Upper lobe of left lung (tissue), 6 donors: Measurements from ENCODE around the gene RIGI. TPM values are rescaled to one million over a fixed set of nuclear protein-coding genes. Genes with fewer than 3 reads are reported as not detected.
"Not testable (repeated sequence)": the region's sequence is repeated elsewhere in the genome, so short reads cannot be mapped to it uniquely, and the experiment has no call there.

ENCODE experiments used
- ATAC-seq, 2 donors: fragments of 200-7000 bp; cut with Tn5 transposase; one replicate each; pipeline ENCODE4 v1.9.1; 2022; ENCODE audit warnings: mild to moderate bottlenecking in 2 of 2, moderate library complexity in 2 of 2; ENCODE audit not compliant: low FRiP score in 2 of 2
- DNase-seq, 2 donors: peaks; one replicate each; pipeline ENCODE4 v3.0.0-alpha.2; 2019 to 2020
- H3K27ac ChIP-seq, 4 donors: fragments of 200-600 bp; sonication (generic); one replicate each; pipeline ENCODE4 v1.5.1; 2016 to 2019
- H3K27me3 ChIP-seq, 4 donors: fragments of 200-600 bp; sonication (generic); one replicate each; pipeline ENCODE4 v1.5.1; 2017 to 2019
- H3K36me3 ChIP-seq, 4 donors: fragments of 200-600 bp; sonication (generic); one replicate each; pipeline ENCODE4 v1.5.1; 2016 to 2019
- H3K4me1 ChIP-seq, 4 donors: fragments of 200-600 bp; sonication (generic); one replicate each; pipeline ENCODE4 v1.5.1; 2018 to 2019
- H3K4me3 ChIP-seq, 4 donors: fragments of 200-600 bp; sonication (generic); one replicate each; pipeline ENCODE4 v1.5.1; 2017 to 2019; ENCODE audit warnings: mild to moderate bottlenecking in 2 of 4, moderate library complexity in 1 of 4
- H3K9me3 ChIP-seq, 4 donors: fragments of 200-600 bp; sonication (generic); one replicate each; pipeline ENCODE4 v1.5.1; 2018 to 2019
- CTCF ChIP-seq, 6 experiments: fragments of 450-650 bp in 4 of 6; fragments of 200-600 bp in 2 of 6; sonication (generic) in 2 of 6; IDR thresholded peaks; one replicate each; pipeline ENCODE4 v1.5.1; 2016 to 2019; ENCODE audit warnings: antibody characterized with exemption in 6 of 6
- EP300 ChIP-seq, 4 donors: sonication (generic); formaldehyde crosslinking; IDR thresholded peaks; one replicate each; pipeline ENCODE4 v1.5.1; 2017; ENCODE audit warnings: antibody characterized with exemption in 4 of 4, control low read depth in 2 of 4
- POLR2A ChIP-seq, 4 donors: fragments of 450-650 bp; IDR thresholded peaks; one replicate each; pipeline ENCODE4 v1.5.1; 2016 to 2017; ENCODE audit warnings: antibody characterized with exemption in 4 of 4, mild to moderate bottlenecking in 2 of 4
- POLR2AphosphoS5 ChIP-seq, 2 donors: sonication (generic); formaldehyde crosslinking; IDR thresholded peaks; one replicate each; pipeline ENCODE4 v1.5.1; 2017; ENCODE audit warnings: antibody characterized with exemption in 2 of 2
- WGBS, 2 donors: methylation state at CpG; one replicate each; pipeline ENCODE4 v1.1.5; 2017 to 2018; 5-methylcytosine and 5-hydroxymethylcytosine counted together
- total RNA-seq, 6 donors: library from RNA; depleted of rRNA in 4 of 6; stranded (reverse); fragments of >200 nt in 4 of 6; gene quantifications; one replicate each; pipeline versions ENCODE4 v1.1.0 to v1.2.1, GENCODE V29; 2016 to 2021
- donor health status: DM: no; HTN: no; CAD: no; lungs with moderate emphysema.
- donor health status: DM: no; HTN: yes; CAD: no; lungs with severe emphysema.

RIGI gene
- total RNA-seq, 6 donors from 2014 or later, result 7.8 to 24.1 (median 15.3) TPM

DNA sequence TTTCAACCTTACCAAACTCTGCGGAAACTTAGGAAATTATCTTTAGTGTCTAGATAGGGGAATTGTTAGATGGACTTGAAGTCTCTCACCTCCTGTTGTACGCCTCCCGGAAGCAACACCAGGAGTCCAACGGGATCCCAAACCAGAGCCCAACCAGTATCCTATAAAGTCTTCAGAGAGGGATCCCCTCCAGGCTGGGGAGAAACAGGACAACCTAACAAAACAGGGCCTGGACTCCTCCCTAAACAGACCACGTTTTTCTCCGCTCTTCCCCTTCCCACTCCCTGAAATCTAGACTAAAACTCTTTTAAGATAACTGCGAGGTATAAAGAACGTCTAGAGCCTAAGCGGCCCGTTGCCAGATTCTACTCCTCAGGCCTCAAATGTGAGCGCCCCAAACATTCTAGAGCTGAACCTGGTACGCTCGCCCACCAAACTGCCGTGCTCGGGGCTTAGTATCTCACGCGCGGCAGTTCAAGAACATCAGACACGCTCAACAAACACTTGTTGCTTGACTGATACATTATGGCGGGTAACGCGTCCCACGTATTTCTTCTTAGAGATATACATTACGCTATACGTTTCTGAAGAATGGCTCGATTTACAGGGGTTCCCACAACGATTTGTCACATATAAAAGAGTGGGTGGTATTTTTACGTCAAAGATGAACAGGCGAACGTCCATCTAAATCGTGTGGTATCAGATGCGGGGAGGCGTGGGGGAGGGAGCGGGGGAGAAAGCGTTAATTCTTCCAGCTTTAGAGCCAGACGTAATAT lies 25.5 kb upstream of the RIGI start:
- Histone ChIP-seq H3K4me1 (peaks cover 17 to 29% (median 22%) of the 10 kb centered on the region in 4 donors), H3K27ac (peak overlapping the region; percentile 91 to 98 (median 94)), H3K4me3 (peak overlapping the region; percentile 59 to 81 (median 74)), H3K9me3 (no peaks in the 10 kb centered on the region), H3K27me3 (no peaks in the 10 kb centered on the region), H3K36me3 (no peaks in the 10 kb centered on the region)
- WGBS, 2 donors, result 0 to 1% methylated on average over 36 of the region's 36 CpGs
- no peak for TF ChIP-seq CTCF (IDR thresholded peaks at IDR 0.05)
- peak in 1 of 4 donors; percentile 8 for TF ChIP-seq POLR2A (IDR thresholded peaks at IDR 0.05)
- no peak for TF ChIP-seq POLR2AphosphoS5 (IDR thresholded peaks at IDR 0.05)
- DNase-seq (peak in 1 of 2 donors; percentile 52), ATAC-seq (peak; percentile 39 to 65)

GRCh38 chr9:32550562-32551275 lies 24.7 kb upstream of the RIGI start:
- 0 to 1% methylated on average over 22 to 28 of the region's 75 CpGs for WGBS, 2 donors

DNA sequence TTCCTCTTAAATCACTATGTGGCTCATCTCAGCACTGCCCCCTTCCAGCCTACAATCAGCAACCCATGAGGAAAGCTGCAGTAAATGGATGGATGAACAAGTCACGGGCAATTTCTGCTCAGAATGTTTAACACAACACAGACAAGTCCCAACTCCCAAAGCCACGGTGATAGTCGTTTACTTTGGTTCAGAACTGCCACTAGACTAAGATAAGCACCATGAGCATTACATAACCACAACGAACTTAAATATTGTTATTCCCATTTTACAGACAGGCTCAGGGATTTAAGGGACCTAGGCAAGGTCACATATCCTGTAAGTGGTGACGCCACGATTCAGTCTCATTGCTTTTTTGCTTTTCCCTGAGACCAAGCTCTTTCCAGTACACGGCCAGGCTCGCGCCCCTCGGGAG lies 24.2 kb upstream of the RIGI start:
- Histone ChIP-seq H3K4me3 (peak overlapping the region; percentile 59 to 81 (median 74)), H3K27me3 (no peaks in the 10 kb centered on the region), H3K36me3 (no peaks in the 10 kb centered on the region), H3K9me3 (no peaks in the 10 kb centered on the region), H3K4me1 (peaks cover 17 to 32% (median 22%) of the 10 kb centered on the region in 4 donors), H3K27ac (peak overlapping the region; percentile 91 to 98 (median 94))
- 2 to 3% methylated on average over 10 of the region's 10 CpGs for WGBS, 2 donors
- ATAC-seq (no peak), DNase-seq (no peak)
- TF ChIP-seq CTCF (IDR thresholded peaks at IDR 0.05) (no peak), POLR2A (IDR thresholded peaks at IDR 0.05) (no peak), POLR2AphosphoS5 (IDR thresholded peaks at IDR 0.05) (no peak), EP300 (IDR thresholded peaks at IDR 0.05) (no peak)

More at GRCh38 chr9:32550562-32551275, 24.7 kb upstream of the RIGI start:
- TF ChIP-seq CTCF (IDR thresholded peaks at IDR 0.05) (no peak), EP300 (IDR thresholded peaks at IDR 0.05) (no peak), POLR2A (IDR thresholded peaks at IDR 0.05) (peak in 2 of 4 donors; percentile 53 to 62), POLR2AphosphoS5 (IDR thresholded peaks at IDR 0.05) (peak; percentile 30 to 81)
- ATAC-seq (peak; percentile 91 to 94), DNase-seq (peak; percentile 95 to 97)
- Histone ChIP-seq H3K4me3 (peak overlapping the region; percentile 59 to 81 (median 74)), H3K36me3 (no peaks in the 10 kb centered on the region), H3K9me3 (no peaks in the 10 kb centered on the region), H3K27me3 (no peaks in the 10 kb centered on the region), H3K27ac (peak overlapping the region; percentile 91 to 98 (median 94)), H3K4me1 (peaks cover 17 to 29% (median 22%) of the 10 kb centered on the region in 4 donors)

DNA sequence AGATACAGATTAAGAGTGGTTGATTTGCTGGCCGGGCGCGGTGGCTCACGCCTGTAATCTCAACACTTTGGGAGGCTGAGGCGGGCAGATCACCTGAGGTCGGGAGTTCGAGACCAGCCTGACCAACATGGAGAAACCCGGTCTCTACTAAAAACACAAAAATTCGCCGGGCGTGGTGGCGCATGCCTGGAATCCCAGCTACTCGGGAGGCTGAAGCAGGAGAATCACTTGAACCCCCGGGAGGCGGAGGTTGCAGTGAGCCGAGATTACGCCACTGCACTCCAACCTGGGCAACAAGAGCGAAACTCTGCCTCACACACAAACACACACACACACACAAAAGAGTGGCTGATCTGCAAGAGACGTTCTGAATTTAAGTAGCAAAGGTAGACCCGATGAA lies 22.2 kb upstream of the RIGI start:
- H3K36me3 ChIP-seq, H3K9me3 ChIP-seq, ATAC-seq, H3K4me3 ChIP-seq, H3K27ac ChIP-seq, H3K27me3 ChIP-seq: not testable (repeated sequence)
- DNase-seq, result peak in 1 of 2 donors; percentile 49
- 91 to 97% methylated on average over 20 of the region's 20 CpGs for WGBS, 2 donors
- peaks cover 15 to 29% (median 21%) of the 10 kb centered on the region in 4 donors for H3K4me1 ChIP-seq

DNA sequence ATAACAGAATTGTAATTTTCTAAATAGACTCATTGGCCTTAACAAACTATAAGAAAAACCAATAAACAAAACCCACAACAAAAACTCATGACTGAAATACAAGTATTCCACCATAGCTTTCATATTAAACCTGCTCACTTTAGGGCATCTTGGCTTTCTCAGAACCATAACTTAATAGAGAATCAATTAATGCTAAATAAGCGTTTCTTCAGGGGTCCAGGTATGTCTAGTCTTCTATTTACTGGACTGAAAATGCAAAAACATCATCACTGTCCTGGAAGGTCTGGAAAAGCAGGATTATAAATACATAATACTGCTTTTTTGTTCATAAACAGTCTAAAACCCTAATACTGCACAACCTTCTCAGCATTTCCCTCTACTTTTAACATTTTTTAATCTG lies 19.9 kb upstream of the RIGI start:
- 94 to 97% methylated on average over 1 of the region's 1 CpG for WGBS, 2 donors
- ATAC-seq (no peak), DNase-seq (no peak)
- no peaks in the 10 kb centered on the region for H3K9me3 ChIP-seq
- H3K4me1 ChIP-seq, result peaks cover 10 to 22% (median 15%) of the 10 kb centered on the region in 4 donors
- no peaks in the 10 kb centered on the region for H3K27me3 ChIP-seq
- H3K36me3 ChIP-seq, result peaks cover 0 to 24% (median 14%) of the 10 kb centered on the region in 4 donors
- no peak overlapping the region for H3K4me3 ChIP-seq
- H3K27ac ChIP-seq, result no peak overlapping the region
- TF ChIP-seq CTCF (IDR thresholded peaks at IDR 0.05), result no peak
- TF ChIP-seq EP300 (IDR thresholded peaks at IDR 0.05), result no peak
- TF ChIP-seq POLR2A (IDR thresholded peaks at IDR 0.05), result no peak
- TF ChIP-seq POLR2AphosphoS5 (IDR thresholded peaks at IDR 0.05), result no peak
